HG03060 (cell line): Measurements from ENCODE around the gene HTT.

Source experiments
- ATAC-seq: cut with Tn5 transposase; IDR thresholded peaks from one replicate; pipeline ENCODE4 v1.9.1; 2021; ENCODE audit warnings: low read depth, moderate number of reproducible peaks; ENCODE audit not compliant: unreplicated experiment

Gene HTT

DNA sequence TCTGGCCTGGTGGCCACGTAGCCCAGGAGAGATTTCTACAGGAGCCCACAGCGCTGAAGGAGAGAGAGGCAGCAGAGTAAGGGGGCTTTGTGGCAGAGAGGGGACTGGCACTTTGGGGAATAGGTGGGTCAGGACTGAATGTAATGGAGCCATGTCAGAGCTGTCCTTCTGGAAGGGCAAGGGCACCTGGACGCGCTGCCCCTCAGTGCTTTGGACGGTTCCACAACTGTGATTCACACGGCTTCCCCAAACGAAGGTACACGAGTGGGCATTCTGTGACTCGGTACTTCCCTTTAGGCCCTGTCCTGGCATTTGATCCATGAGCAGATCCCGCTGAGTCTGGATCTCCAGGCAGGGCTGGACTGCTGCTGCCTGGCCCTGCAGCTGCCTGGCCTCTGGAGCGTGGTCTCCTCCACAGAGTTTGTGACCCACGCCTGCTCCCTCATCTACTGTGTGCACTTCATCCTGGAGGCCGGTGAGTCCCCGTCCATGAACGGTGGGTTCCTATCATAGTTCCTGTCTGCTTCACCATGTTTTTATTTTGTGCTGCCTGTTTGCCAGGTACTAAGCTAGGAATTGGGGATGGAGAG is 139.3 kb downstream of the HTT start:
- no peak for ATAC-seq

DNA sequence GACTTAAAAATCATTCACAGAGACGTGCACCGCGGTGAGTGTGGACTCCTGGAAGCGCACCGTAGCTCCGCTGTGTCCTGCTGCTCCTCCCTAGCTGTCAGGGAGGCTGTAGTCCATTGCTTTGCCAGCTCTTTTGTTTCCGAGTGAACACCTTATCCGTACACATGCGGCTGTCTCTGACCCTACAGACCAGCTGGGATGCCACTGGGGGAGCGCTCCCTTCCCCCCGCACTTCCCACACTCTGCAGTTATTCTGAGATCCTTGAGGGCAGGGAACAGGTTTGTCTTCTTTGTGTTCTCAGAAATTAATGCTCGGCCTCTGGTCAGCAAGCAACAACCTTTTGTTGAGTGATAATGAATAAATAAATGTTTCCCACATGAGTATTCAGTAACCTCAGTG is 140.8 kb downstream of the HTT start:
- no peak for ATAC-seq

DNA sequence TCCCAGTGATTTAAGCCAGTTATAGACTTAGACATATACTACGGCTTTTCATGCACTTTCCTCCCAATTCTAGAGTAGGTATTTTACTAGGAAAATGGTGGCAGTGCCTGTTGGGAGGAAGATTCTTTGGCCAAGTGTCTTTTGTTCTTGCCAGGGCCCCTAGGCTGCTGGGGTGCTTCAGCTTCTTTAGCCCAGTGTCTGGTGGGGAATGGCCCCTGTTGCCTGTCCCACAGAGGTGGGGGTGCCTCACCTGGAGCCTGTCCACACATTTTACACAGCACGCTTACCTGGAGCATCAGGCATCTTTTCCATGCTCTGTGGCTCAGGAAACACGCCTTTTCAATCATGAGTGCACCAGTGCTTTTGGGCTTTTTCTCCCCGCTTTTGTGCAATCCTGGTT is 141.3 kb downstream of the HTT start:
- ATAC-seq, result no peak

DNA sequence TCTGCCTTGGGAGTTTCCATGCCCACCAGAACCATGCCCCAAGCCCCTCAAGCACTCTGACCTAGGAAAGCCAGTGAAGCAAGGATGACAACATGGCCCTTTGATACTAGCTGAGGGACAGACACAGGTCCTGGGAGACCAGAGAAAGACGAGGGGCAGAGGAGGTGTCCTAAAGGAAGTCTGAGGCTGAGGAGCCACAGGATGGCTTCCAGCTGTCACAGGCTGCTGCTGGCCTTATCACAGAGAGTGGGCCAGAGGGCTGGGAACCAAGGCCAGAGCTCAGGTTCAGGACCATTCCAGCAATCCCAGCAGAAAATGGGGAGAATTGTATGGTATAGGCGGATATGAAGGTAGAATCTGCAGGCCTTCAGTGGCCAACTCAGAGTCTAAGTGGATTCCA is 142.8 kb downstream of the HTT start:
- ATAC-seq, result no peak

DNA sequence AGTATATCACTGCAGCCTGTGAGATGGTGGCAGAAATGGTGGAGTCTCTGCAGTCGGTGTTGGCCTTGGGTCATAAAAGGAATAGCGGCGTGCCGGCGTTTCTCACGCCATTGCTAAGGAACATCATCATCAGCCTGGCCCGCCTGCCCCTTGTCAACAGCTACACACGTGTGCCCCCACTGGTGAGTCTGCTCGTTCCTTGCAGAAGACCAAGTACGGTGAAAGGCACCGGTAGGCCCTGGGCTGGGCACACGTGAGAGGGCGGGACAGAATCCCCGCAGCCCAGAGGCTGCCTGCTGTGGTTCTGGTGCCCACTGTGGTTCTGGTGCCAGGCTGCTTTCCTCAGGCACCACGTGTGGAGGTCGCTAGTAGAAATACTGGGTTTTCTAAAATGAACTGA is 143.3 kb downstream of the HTT start:
- ATAC-seq, result no peak

DNA sequence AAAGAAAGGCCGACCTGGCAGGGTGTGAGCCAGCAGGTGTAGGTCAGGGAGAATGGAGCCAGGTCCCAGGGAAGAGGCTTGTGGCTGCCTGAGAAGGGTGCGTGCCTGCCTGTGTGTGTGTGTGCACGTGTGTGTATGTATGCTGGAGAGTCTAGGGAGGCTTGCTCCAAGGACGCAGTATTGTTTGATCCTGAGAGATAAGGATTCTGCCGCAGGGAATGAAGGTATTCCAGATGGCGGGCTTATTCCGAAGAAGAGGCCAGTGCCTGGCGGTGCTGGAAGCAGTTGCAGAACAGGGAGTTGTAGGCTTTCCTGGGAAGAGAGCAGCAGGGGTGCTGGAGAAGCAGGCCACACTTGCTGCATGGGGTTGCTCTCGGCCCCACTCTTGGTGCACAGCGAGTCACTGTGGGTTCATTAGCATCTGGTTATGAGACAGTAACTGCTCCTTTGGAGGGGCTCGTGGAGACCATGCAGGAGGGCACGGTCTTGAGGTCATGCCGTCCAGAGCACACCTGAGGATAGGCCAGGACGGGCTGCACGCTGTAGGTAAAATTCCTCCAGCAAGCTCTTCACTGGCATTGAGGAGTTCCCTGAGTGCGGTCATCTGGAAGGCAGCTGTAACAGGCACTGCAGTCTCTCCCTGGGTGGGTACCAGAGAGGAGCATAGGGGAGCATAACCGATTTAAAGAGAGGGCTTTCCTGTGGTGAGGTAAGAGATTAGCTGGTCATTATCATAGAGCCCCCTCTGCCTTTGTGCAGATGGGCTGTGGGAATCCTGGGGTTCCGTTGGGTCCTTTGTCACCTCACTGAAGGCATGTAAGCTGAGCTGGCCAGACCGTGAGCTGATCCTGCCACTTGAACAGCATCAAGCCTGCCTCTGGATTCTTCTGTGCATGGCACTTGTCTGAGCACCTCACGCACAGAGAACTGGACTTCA is 144.6 kb downstream of the HTT start:
- no peak for ATAC-seq

DNA sequence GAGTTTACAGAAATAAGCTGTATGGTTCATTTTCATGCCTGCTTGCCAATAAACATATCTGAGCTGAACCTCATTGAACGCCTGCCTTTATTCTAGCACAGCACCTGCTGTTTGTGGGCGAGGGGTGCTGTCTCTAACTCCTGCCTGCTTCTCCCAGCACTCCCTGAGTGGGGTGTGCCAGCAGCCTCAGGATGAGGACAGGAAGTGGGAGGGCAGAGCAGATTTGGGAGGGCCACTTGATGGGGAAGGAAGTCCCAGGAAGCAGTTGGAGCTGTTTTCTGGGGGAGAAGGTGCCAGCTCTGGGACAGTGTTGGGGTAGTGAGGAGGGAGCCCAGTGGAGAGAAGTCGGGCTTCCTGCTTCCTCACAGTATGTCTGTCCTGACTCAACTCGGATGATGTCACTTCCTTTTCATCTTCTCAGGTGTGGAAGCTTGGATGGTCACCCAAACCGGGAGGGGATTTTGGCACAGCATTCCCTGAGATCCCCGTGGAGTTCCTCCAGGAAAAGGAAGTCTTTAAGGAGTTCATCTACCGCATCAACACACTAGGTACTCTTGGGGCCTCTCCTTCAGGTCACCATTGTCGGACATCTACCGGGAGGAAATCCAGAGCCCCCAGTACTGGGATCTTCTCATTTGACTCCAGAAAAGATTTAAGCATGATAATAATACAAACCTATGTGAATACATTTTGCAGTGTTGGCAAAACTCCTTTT is 145.4 kb downstream of the HTT start:
- ATAC-seq, result no peak

DNA sequence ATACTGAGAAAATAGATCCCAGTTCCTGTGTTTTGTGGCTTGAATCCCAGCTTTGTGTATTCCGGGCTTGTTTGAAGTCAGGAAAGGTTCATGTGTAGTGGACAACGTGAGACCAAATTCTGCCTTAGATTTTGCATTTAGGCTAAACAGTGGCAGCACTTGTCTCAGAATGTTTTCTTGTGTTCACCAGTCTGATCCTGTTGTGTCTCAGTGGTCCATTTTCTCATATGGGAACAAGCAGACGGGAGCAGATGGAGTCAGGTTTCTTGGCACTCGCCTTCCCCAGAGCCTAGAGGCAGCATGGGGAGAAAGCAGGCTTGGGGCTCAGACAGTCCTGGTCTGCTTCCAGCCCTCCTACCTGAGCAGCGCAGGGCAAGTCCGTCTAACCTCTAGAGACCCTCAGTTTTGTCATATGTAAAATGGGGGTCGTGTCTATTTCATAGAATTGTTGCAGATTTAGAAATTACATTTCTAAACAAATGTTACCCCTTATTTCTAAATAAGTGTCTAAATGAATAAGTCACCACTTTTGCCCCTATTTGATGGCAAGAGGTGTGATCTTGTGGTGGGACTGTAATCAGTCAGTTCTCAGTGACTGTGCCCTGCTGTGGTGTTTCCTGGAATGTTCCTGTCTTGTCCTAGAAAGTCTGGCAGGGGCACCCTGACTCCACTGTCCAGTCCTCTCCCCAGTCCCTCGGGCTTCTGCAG is 146.1 kb downstream of the HTT start:
- no peak for ATAC-seq

DNA sequence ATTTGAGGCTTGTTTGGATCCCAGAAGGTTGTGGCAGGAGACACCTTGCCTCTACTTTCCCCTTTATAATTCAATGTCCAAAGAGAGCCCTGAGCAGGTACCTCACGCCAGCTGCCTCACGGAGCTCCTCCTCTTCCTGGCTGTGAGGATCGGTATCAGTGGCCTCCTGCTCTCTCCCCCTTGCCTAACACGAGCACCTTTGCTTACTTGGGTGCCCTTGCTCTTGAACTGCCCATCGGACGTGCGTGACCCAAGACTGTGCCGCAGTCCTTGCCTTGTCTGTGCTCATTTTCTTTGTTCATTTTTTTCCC is 146.7 kb downstream of the HTT start:
- no peak for ATAC-seq

DNA sequence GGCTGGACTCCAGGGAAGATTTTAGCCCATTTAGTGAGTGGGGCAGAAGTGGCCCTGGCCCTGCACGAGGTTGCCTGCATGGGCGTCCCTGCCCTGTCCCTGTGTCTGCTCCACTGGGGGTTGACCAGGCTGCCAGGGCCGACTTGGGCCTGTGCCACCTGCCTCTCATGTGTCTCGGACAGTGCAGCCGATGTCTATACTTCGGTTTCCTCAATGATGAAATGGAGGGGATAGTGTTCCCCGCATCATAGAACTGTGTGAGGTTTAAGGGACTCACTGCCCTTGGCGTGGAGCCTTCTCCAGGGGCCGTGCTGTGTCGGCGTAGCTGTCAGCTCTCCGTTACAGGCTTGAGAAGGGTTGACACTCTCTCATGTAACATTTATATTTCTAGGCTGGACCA is 147.5 kb downstream of the HTT start:
- no peak for ATAC-seq

DNA sequence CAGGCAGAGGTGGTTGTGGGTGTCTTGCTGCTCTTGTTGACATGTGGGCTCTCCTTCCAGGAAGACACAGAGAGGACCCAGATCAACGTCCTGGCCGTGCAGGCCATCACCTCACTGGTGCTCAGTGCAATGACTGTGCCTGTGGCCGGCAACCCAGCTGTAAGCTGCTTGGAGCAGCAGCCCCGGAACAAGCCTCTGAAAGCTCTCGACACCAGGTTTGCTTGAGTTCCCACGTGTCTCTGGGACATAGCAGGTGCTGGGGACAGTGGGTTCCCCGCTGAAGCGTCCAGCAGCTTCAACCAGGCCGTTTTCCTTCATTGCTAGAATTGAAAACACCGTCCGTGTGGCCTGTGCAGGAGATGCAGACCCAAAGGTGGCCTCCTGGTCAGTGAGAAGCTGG is 148.9 kb downstream of the HTT start:
- no peak for ATAC-seq

DNA sequence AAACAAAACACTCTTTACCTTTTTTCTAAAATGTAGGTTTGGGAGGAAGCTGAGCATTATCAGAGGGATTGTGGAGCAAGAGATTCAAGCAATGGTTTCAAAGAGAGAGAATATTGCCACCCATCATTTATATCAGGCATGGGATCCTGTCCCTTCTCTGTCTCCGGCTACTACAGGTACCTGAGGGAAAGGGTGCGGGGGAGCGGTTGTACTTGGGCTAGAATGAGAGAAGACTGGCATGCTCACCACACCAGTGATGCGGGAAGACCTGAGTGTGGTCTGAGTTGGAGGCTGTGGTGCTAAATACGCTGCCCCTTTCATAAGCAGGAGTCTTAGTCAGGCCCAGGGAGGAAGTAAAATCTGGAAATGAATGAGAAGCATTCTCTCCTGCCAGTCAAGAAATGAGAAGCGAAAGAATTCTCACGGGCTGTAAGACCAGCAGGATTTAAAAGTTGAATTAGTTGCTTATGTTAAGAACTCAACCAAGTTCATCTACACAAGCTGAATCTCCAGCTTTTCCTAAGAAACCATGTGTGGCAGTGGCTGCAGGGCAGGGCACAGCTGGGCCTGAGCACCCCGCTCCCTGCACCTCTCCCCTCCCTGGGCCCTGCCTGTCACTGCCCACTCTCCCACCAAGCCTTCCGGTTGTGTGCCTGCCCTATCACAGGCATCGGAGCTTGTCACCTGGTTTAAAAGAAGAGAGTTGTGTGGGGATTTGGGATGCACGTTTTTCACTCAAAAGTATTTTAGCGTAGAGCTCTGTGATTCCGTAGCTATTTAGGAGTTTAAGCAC is 149.7 kb downstream of the HTT start:
- ATAC-seq, result no peak

DNA sequence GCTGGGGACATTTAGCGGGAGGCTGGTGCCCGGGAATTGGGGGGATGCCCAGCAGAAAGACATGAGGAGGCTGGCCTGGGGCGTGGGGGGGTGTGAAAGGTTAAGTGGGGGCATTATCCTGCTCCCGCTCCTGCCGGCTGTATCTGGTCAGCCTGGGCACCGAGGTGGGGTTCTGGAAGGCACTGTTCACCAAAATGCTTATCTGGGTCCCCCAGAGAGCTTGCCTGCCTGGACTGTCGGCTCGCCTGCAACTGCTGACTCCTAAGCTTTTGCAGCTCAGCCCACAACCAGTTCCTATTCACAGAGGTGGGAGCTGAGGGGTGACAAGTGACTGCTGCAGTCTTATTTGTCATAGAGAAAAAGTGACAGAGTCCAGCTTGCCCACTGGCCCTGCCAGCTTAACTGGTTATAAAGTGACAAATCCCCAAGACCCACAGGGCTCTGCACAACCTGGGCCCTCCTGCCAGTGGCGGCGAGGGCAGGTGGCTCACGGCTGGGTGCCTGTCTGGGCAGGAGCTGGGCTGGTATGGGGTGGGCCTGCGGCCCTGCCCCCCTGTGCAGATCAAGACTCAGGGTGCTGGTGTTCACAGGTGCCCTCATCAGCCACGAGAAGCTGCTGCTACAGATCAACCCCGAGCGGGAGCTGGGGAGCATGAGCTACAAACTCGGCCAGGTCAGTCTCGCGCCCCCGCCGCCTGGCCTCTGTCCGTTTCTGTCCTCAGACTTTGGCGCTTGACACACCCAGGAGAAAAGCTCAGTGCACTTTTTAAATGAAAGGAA is 150.8 kb downstream of the HTT start:
- no peak for ATAC-seq

DNA sequence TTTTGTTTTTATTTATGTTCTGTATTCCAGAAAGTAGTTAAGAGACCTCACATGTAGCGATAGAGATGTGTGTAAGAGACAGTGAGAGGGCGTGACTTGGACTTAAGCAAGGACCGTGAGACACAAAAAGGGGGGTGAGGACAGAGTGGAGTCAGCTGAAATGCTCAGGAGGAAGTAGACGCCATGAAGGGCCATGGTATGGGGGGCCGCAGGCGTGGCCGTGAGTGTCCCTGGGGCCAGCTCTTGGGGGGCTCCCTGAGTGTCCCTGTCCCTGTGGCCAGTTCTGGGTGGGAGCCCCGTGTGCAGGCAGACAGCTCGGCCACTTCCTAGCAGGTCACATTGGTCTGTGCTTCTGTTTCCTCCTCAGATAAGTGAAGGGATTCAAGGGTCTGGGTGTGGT is 151.5 kb downstream of the HTT start:
- ATAC-seq, result no peak

DNA sequence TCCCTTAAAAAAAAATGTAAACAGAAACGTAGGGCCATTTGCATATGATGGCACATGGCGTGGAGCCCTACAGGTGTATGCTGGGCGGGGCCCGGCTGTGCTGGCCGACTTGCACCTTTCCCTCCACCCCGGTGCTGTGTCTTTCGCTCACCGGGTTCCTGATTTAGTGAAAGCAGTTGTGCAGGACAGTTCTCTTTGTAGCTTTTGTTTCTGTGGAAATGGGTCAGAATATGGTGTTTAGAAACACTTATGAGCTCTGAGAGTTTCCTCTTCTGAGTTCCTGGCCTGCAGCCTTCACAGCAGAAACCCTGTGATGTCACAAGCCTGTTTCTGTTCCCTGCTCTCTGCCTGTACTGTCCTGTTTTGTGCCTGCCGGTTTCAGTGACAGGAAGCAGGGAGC is 152.0 kb downstream of the HTT start:
- no peak for ATAC-seq

DNA sequence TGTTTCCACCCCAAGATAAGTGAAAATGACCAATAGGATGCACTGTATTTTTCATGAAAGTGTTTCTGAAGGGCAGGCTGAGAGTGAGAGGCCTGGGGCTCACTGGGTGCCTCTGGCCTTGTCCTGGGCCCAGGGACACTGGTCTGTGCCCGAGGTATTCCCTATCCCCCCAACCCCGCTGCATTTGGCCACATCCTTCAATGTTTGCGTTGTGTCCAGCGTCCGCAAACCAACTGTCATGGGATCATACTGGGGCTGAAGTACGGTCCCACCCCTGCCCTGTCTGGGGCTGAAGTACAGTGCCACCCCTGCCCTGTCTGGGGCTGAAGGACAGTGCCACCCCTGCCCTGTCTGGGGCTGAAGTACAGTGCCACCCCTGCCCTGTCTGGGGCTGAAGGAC is 152.5 kb downstream of the HTT start:
- no peak for ATAC-seq

DNA sequence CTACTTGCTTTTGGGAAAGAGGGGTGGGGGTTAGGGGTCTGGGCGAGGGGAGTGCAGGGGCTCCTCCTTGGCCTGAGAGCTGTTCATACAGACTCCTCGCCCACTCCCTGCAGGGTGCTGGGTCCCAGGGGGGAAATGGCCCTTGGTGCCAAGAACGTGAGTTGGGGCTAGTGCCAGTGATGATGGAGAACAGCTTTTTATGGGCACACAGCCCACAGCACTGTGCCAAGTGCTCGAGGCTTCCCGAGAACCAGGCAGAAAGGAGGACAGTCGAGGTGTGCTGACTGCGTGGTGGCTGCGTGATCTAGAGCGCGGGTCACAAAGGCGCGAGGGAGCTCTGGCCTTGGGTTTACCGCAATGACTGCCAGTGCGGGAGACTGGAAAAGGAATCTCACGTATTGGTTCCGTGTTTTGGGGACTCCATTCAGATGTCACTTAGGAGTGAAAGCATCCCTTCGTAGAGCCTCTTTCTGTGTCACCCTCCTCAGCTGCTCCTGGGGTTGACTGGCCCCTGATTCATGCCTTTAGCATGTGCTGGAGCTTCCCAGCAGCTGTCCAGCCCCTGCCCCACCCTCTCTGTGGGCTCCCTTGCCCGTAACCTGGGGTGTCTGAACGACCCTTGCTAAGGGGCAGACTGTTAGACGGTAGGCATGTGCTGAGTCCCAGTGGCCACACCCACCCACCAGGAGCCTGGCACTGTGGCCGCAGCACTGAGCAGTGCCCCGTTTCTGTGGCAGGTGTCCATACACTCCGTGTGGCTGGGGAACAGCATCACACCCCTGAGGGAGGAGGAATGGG is 153.6 kb downstream of the HTT start:
- ATAC-seq, result no peak

DNA sequence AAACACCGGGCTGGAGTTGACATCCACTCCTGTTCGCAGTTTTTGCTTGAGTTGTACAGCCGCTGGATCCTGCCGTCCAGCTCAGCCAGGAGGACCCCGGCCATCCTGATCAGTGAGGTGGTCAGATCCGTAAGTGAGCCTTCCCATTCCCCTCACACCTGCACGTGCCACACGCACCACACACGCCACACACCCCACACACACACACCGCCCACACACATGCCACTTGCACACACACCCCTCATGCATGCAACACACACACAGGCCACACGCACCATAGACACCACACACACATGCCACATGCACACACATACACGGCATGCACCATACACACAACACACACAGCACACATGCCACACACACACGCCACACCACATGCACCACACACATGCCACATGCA is 154.4 kb downstream of the HTT start:
- no peak for ATAC-seq

DNA sequence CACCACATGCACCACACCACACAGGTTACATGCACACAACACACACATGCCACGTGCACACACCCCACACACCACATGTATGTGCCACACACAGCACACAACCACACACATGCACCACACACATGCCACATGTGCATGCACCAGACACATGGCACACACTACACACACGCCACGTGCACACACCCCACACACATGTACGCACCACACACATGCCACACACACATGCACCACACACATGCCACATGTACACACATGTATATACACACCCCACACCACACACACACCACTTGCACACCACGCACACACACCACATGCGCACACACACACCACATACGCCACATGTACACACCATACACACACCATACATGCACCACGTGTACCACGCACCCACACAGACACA is 154.8 kb downstream of the HTT start:
- ATAC-seq, result no peak
